ENCODE measurements around the gene ZG16. TPM values are rescaled to one million over a fixed set of nuclear protein-coding genes. Genes with fewer than 3 reads are reported as not detected.

ZG16 gene
- total and polyA plus RNA-seq, 7 donors = 0.01 to 0.03 (median 0.01) TPM; not detected in 4

DNA sequence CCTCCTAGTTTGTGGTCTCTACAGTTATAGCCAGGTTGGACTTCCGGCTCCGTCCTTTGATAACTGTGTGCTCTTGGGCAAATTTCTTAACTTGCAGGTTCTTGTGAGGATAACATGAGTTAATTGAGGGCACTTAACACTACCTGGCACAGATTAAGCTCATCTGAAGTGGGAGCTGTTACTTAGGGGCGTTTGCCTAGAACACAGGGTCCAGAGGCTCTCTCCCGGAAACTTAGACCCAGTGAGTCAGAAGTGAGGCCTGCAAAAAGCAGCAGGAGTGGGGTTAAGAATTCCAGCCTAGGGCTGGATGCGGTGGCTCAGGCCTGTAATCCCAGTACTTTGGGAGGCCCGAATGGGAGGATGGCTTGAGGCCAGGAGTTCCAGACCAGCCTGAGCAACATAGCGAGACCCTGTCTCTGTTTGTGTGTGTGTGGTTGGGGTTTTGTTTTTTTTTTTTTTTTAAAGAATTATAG lies 43.6 kb downstream of the ZG16 start:
- ATAC-seq (peak; percentile 40 to 62 (median 52)), DNase-seq (no peak)

DNA sequence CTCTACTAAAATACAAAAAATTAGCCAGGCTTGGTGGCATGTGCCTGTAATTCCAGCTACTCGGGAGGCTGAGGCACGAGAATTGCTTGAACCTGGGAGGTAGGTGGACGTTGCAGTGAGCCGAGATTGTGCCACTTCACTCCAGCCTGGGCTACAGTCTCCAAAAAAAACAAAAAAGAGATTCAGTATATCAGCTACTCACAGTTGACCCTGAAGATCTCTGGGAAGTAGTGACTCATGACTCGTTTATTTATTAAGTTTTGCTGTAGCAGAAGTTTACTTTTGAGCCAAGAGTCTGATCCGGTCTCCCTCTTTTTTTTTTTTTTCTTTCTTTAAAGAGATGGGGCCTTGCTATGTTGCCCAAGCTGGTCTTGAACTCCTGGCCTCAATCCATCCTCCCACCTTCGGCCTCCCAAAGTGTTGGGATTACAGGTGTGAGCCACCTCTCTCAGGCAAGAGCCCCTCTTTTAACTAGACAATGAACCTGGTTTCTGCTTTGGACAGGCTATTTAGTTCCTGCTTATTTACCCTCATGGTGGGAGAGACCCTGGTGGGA lies 46.6 kb downstream of the ZG16 start:
- H3K4me3 ChIP-seq = peak overlapping the region; percentile 24
- no peaks in the 10 kb centered on the region for H3K27me3 ChIP-seq (ENCODE audit: insufficient read depth in 3 of 3, low read length in 2 of 3)
- DNase-seq (no peak), ATAC-seq (peak in 1 of 4 donors; percentile 11)
- 57 to 67% (median 59%) methylated on average over 7 of the region's 7 CpGs for WGBS, 3 donors
- no peaks in the 10 kb centered on the region for H3K9me3 ChIP-seq
- TF ChIP-seq, protein P1, sequence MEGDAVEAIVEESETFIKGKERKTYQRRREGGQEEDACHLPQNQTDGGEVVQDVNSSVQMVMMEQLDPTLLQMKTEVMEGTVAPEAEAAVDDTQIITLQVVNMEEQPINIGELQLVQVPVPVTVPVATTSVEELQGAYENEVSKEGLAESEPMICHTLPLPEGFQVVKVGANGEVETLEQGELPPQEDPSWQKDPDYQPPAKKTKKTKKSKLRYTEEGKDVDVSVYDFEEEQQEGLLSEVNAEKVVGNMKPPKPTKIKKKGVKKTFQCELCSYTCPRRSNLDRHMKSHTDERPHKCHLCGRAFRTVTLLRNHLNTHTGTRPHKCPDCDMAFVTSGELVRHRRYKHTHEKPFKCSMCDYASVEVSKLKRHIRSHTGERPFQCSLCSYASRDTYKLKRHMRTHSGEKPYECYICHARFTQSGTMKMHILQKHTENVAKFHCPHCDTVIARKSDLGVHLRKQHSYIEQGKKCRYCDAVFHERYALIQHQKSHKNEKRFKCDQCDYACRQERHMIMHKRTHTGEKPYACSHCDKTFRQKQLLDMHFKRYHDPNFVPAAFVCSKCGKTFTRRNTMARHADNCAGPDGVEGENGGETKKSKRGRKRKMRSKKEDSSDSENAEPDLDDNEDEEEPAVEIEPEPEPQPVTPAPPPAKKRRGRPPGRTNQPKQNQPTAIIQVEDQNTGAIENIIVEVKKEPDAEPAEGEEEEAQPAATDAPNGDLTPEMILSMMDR (IDR thresholded peaks at IDR 0.05) = no peak
- H3K36me3 ChIP-seq (ENCODE audit: insufficient read depth in 1 of 2, low read depth in 1 of 2) = peaks cover 0 to 4% of the 10 kb centered on the region in 2 donors
- peak overlapping the region; percentile 46 for H3K27ac ChIP-seq
- intact Hi-C loops (cut with DNase I) = no loop called here
- peaks cover 39% of the 10 kb centered on the region for H3K4me1 ChIP-seq

More for the DNA sequence above, 43.6 kb downstream of the ZG16 start:
- Histone ChIP-seq H3K9me3 (no peaks in the 10 kb centered on the region), H3K4me1 (peaks cover 50% of the 10 kb centered on the region), H3K27ac (peak overlapping the region; percentile 80), H3K36me3 (ENCODE audit: insufficient read depth in 1 of 2, low read depth in 1 of 2) (peaks cover 0 to 26% of the 10 kb centered on the region in 2 donors), H3K27me3 (ENCODE audit: insufficient read depth in 3 of 3, low read length in 2 of 3) (no peaks in the 10 kb centered on the region), H3K4me3 (peak overlapping the region; percentile 69)
- intact Hi-C loops (cut with DNase I) = no loop called here
- WGBS, 3 donors = 55 to 58% (median 57%) methylated on average over 7 of the region's 7 CpGs
- TF ChIP-seq, protein P1 (IDR thresholded peaks at IDR 0.05) = no peak

DNA sequence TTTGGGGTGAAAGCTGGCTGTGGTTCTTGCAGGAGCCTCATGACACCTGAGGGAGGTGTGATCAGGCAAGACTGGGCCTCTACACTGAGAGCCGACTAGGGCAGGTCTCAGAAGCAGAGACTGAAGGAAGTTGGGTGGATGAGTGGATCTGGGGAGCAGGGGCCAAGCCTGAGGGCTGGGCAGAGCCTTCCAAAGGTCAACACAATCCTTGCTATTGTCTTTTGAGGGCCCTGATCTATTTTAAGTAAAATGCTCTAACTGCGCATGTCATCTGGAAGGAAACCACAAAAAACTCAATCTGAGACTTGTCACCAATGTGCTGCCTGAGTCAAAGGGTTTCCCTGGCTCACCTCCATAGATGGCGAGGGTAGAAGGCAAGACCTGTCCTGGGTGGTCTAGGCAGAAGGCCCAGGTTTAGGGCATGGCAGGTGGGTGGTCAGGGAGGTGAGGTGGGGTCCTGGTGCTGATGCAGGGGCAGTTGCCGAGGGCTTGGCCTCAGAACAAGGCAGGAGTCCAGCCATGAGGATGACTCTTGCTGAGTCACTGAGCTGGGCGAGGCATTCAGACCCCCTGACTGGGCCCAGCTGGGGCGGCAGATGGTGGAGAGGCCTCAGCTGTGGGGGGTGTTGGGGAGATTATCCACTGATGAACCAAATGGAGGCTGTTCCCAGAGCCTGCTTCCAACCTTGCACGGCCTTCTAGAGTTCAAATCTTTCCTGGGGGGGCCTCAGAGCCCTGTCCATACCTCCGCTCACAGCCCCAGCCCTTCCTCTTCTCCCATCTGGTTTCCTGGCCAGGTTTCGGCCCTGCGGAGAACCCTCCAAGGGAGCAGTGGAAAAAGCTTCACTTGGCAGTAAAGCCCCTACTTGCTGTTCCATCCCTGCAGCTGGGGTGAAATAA lies 47.3 kb downstream of the ZG16 start:
- Histone ChIP-seq H3K27me3 (ENCODE audit: insufficient read depth in 3 of 3, low read length in 2 of 3) (no peaks in the 10 kb centered on the region), H3K4me1 (peaks cover 35% of the 10 kb centered on the region), H3K4me3 (peak overlapping the region; percentile 24), H3K27ac (peak overlapping the region; percentile 46), H3K9me3 (no peaks in the 10 kb centered on the region), H3K36me3 (ENCODE audit: insufficient read depth in 1 of 2, low read depth in 1 of 2) (no peaks in the 10 kb centered on the region)
- TF ChIP-seq, protein P1 (IDR thresholded peaks at IDR 0.05) = no peak
- DNase-seq = peak; percentile 66 to 77
- 49 to 55% (median 51%) methylated on average over 10 of the region's 10 CpGs for WGBS, 3 donors
- intact Hi-C loops (cut with DNase I) = no loop called here
- peak; percentile 25 to 46 (median 38) for ATAC-seq

DNA sequence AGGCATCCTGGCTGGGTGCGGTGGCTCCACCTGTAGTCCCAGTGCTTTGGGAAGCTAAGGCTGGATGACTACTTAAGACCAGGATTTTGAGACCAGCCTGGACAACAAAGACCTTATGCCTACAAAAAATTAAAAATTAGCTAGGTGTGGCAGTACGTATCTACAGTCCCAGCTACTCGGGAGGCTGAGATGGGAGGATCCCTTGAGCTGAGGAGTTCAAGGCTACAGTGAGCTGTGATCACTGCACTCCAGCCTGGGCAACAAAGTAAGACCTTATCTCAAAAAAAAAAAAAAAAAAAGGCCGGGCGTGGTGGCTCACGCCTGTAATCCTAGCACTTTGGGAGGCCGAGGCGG lies 48.3 kb downstream of the ZG16 start:
- Histone ChIP-seq H3K9me3 (no peaks in the 10 kb centered on the region), H3K4me1 (peaks cover 31% of the 10 kb centered on the region), H3K27me3 (ENCODE audit: insufficient read depth in 3 of 3, low read length in 2 of 3) (no peaks in the 10 kb centered on the region), H3K36me3 (ENCODE audit: insufficient read depth in 1 of 2, low read depth in 1 of 2) (peaks cover 0 to 7% of the 10 kb centered on the region in 2 donors), H3K27ac (no peak overlapping the region), H3K4me3 (no peak overlapping the region)
- TF ChIP-seq, protein P1 (IDR thresholded peaks at IDR 0.05) = no peak
- 90 to 93% (median 90%) methylated on average over 3 to 7 of the region's 8 CpGs for WGBS, 3 donors
- no peak for DNase-seq
- intact Hi-C loops (cut with DNase I) = no loop called here
- ATAC-seq = no peak

All from psoas muscle (tissue), 8 donors.